Activated T-cell treated with anti-CD3 and anti-CD28 coated beads for 4 hours (primary cell): Measurements from ENCODE around the gene BSN.

Experiments used
- DNase-seq: peaks from one replicate; pipeline ENCODE4 v3.0.0-alpha.2; 2020

Gene BSN

GRCh38 chr3:49634736-49635135 lies 80.5 kb downstream of the BSN start:
- no peak for DNase-seq

DNA sequence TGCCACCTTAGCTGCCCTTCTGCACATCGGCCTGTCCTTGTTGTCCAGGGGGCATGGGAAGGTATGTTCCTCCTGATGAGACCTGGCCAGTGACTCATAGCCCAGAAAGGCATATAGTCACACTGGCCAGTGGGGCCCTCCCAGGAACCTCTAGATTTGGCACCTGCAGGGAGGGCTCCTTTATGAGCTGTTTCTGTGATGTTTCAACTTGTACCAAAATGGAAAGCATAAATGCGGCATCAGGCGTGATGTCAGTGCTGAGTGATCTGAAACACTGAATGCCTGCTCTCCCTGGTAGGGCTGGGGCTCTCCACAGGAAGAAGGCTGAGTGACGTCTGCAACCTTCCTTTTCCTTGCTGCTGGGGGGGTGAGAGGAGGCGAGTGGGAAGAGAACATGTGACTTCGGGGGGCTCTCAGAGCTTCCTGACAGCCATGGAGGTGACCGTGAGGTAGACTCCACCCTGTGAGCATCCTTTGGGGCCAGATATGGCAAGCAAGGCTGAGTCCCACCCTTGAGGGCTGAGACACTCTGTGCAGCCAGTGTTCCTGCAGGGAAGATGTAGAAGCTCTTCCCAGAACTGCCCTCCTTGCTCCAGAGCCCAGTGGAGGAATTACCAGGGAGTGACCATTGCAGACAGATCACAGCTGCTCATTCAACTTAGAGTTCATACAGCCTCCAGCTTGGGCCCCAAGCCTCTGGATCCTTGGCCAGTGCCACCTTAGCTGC lies 82.8 kb downstream of the BSN start:
- DNase-seq: no peak

DNA sequence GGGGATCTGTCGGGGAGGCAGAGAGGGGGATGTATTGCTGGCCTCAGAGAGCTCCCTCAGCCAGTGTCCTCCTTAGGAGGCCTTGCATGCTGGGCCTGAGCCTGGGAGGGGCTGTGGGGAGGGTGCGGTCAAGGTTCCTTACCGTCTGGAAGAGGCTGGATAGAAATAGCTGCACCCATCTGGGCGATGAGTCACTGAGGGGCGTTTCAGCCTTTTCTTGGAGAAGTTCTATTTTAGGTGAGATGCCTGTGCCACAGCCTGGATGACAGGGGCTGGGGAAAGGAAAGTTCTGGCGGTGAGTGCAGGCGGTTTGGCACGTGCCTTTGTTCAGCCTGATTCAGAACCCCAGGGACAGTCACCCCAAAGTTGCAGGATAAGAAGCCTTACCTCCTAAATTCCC lies 84.2 kb downstream of the BSN start:
- no peak for DNase-seq

- no peak for DNase-seq
Observed at GRCh38 chr3:49639551-49639950, 85.3 kb downstream of the BSN start.

GRCh38 chr3:49641292-49641691 lies 87.0 kb downstream of the BSN start:
- no peak for DNase-seq

GRCh38 chr3:49641921-49642707 lies 87.8 kb downstream of the BSN start:
- no peak for DNase-seq

DNA sequence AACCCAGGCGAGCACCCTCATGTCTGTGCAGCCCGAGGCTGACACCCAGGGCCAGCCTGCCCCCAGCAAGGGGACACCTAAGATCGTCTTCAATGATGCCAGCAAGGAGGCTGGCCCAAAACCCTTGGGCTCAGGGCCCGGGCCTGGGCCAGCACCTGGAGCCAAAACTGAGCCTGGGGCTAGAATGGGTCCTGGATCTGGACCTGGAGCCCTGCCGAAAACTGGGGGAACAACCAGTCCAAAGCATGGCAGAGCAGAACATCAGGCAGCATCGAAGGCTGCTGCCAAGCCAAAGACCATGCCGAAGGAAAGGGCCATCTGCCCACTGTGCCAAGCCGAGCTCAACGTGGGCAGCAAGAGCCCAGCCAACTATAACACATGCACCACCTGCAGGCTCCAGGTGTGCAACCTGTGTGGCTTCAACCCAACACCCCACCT lies 88.5 kb downstream of the BSN start:
- DNase-seq: no peak

GRCh38 chr3:49644684-49645083 lies 90.4 kb downstream of the BSN start:
- DNase-seq: no peak

GRCh38 chr3:49646236-49646635 lies 92.0 kb downstream of the BSN start:
- no peak for DNase-seq

- DNase-seq: no peak
Observed at GRCh38 chr3:49647741-49648140, 93.5 kb downstream of the BSN start.

DNA sequence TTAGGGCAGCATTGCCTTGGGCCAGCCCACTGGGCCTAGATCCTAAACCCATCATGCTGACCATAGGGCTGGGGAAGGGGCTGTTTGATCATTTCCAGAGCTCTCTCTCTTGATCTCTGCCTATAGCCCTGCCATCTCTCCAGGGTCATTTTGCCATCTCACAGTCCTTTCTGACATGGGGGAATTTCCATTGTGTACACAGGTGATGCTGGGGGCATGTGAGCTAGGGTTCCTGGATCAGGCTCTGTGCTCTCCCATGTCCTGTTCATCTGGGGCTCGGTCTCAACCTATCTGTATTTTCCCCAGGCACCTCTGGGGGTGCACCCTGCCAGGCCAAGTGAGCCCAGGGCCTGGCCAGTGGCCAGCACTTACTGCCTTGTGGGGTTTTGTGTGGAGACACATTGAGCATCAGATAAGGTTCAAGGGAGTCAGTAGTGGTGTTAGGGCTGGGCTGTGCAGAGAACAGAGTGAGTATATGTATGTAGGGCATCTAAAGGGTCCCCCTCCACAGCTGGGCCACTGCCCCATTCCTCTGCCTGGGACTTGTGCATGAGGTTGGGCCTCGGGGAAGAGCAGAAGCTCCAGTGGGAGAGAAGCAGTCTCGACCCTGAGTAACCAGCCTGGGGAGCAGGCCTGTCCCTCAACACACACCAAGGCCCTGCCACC lies 94.2 kb downstream of the BSN start:
- no peak for DNase-seq

DNA sequence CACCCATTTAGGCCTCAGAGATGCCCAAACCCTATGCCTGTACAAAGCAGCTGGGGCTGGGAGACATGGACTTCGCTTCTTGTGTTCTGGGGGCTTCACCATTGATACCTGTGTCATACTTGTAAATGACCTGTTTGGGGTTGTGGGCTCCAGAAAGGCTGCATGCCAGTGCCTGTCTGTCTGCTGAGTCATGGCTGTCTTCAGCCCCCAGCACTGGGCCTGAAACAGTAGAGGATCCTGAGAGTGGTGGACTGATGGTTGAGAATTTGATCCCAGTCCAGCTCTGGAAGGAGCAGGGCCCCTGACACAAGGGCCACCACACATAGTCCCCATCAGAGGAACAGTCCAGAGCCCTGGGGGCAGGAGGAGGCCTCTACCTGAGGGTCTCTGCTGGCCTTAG lies 95.3 kb downstream of the BSN start:
- DNase-seq: no peak

DNA sequence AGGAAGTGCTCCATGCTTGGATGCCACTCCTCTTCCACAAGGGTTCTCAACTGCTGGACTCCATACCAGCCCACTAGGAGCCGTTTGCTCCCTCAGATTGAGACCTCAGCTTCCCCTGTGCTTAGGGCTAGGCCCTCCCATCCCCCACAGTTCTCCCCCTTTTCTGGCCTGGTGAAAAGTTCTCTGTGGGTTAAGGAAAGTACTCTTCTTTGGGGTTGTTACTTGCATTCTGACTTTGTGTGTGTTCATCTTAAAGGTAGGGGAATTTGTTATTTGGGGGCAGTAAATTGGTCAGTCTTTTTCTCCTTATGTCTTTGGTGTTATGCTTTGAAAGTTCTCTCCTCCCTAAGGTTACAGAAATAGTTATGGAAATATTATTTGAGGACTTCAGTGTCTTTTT lies 95.9 kb downstream of the BSN start:
- DNase-seq: no peak

GRCh38 chr3:49650637-49651036 lies 96.4 kb downstream of the BSN start:
- DNase-seq: no peak

GRCh38 chr3:49652218-49652902 lies 98.1 kb downstream of the BSN start:
- DNase-seq: no peak

- no peak for DNase-seq
Observed at GRCh38 chr3:49652903-49653415, 98.7 kb downstream of the BSN start.

GRCh38 chr3:49653621-49654020 lies 99.3 kb downstream of the BSN start:
- DNase-seq: no peak

- DNase-seq: no peak
Observed at GRCh38 chr3:49654176-49654825, 100.0 kb downstream of the BSN start.

GRCh38 chr3:49654955-49655556 lies 100.8 kb downstream of the BSN start:
- DNase-seq: no peak

- no peak for DNase-seq
Observed at GRCh38 chr3:49655731-49656285, 101.5 kb downstream of the BSN start.

GRCh38 chr3:49656541-49657112 lies 102.3 kb downstream of the BSN start:
- DNase-seq: no peak
